ENCODE results near the gene CDH26. TPM values are rescaled to one million over a fixed set of nuclear protein-coding genes. Genes with fewer than 3 reads are reported as not detected.

CDH26 gene
- total RNA-seq, 2 donors from 2014 or later, result 1.8 TPM

Other genes with a start within 250 kb of the CDH26 start
- 1 to 10 TPM; 1.4 to 4.4 TPM for gene SYCP2, start 24.8 kb upstream of the CDH26 start, total RNA-seq
- gene PPP1R3D, start 18.1 kb upstream of the CDH26 start, total RNA-seq, result 10 to 100 TPM; 10.2 to 16.4 TPM
- gene FAM217B, start 18.0 kb upstream of the CDH26 start, total RNA-seq, result 10 to 100 TPM; 27.7 to 31.7 TPM

Data from natural killer cell treated with Interleukin-12 subunit alpha and Interleukin-12 subunit beta and Interleukin-15 and Interleukin-18, amount 100 ng/mL, for 72 hours (primary cell).